Measurements from ENCODE around the gene ATP6V0E1.

ATP6V0E1 gene

DNA sequence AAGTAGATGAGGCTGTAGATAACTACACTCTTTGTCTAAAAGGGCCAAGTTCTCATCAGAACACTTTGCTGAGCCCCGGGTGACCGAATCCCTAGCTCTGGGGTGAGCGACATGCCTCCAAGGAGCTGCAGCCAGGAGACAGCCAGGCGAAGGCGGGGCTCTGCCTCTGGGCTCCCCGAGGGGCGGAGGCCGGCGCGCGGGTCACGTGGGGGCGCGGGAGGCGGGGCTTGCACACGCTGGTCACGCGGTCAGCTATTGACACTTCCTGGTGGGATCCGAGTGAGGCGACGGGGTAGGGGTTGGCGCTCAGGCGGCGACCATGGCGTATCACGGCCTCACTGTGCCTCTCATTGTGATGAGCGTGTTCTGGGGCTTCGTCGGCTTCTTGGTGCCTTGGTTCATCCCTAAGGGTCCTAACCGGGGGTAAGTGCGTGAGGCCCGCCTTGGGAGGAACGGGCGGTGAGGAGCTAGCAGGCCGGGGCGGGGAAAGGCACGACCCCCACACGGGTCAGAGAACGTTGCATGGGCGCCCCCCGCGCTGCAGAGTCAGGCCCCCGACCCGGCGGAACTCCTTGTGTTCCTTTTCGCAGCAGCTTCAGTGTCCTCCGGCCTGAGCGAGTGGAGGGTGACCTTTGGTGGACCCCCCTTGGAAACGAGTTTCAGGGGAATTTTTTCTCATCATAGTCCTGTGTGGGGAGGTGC lies at the start of gene ATP6V0E1:
Gene ATP6V0E1 (plus strand): TSS at position 230 of the 702 bp plus-strand sequence. CDS start 90 bp downstream, at position 320.
- TF ChIP-seq, protein P1, sequence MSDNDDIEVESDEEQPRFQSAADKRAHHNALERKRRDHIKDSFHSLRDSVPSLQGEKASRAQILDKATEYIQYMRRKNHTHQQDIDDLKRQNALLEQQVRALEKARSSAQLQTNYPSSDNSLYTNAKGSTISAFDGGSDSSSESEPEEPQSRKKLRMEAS (IDR thresholded peaks at IDR 0.05) = peak; percentile 78; the same call in 1 of the 2 replicates
- TF ChIP-seq EP300 (IDR thresholded peaks at IDR 0.05; ENCODE audit: borderline replicate concordance) = no peak
- TF ChIP-seq RAD21 (IDR thresholded peaks at IDR 0.05; ENCODE audit: low read depth) = no peak
- no peak for TF ChIP-seq CEBPB (IDR thresholded peaks at IDR 0.05)
- no peak for TF ChIP-seq REST (IDR thresholded peaks at IDR 0.05; ENCODE audit: low read depth)
- peak; percentile 69; the same call in 1 of the 2 replicates for TF ChIP-seq ZBTB7A (IDR thresholded peaks at IDR 0.05; ENCODE audit: low read depth)
- TF ChIP-seq, protein P2, sequence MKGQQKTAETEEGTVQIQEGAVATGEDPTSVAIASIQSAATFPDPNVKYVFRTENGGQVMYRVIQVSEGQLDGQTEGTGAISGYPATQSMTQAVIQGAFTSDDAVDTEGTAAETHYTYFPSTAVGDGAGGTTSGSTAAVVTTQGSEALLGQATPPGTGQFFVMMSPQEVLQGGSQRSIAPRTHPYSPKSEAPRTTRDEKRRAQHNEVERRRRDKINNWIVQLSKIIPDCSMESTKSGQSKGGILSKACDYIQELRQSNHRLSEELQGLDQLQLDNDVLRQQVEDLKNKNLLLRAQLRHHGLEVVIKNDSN (IDR thresholded peaks at IDR 0.05) = peak; percentile 100
- no peak for TF ChIP-seq NFIC (IDR thresholded peaks at IDR 0.05)
- TF ChIP-seq TCF12 (IDR thresholded peaks at IDR 0.05; ENCODE audit: low read depth) = no peak
- TF ChIP-seq YY1 (IDR thresholded peaks at IDR 0.05; ENCODE audit: low read depth) = no peak
- no peak for TF ChIP-seq FOXM1 (IDR thresholded peaks at IDR 0.05; ENCODE audit: borderline replicate concordance, low read depth)
- TF ChIP-seq CREB1 (IDR thresholded peaks at IDR 0.05; ENCODE audit: low read depth) = no peak
- TF ChIP-seq TAF1 (IDR thresholded peaks at IDR 0.05; ENCODE audit: low read depth) = peak; percentile 78
- no peak for TF ChIP-seq EGR1 (IDR thresholded peaks at IDR 0.05)
- TF ChIP-seq TEAD4 (IDR thresholded peaks at IDR 0.05) = no peak

DNA sequence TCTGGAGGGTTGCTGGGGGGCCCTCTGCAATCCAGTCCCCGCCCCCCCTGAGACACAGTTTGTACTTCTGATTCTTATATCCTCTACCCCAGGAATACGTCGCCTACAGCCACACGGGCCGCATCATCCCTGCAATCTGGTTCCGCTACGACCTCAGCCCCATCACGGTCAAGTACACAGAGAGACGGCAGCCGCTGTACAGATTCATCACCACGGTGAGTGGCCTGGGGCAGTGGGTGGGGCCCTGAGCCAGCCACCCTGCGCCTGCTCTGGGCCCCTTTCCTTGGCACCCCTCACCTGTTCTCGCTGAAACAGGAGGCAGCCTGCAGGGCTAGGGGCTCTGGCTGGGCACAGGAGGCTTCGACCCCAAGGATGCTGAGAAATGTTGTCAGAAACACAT lies 48.5 kb upstream of the ATP6V0E1 start:
- TF ChIP-seq NFIC (IDR thresholded peaks at IDR 0.05) = no peak
- no peak for TF ChIP-seq ZBTB7A (IDR thresholded peaks at IDR 0.05; ENCODE audit: low read depth)
- TF ChIP-seq, protein P2 (IDR thresholded peaks at IDR 0.05) = no peak
- no peak for TF ChIP-seq TCF12 (IDR thresholded peaks at IDR 0.05; ENCODE audit: low read depth)
- TF ChIP-seq FOXM1 (IDR thresholded peaks at IDR 0.05; ENCODE audit: borderline replicate concordance, low read depth) = no peak
- TF ChIP-seq CREB1 (IDR thresholded peaks at IDR 0.05; ENCODE audit: low read depth) = no peak
- TF ChIP-seq TEAD4 (IDR thresholded peaks at IDR 0.05) = no peak
- TF ChIP-seq EGR1 (IDR thresholded peaks at IDR 0.05) = no peak
- TF ChIP-seq TAF1 (IDR thresholded peaks at IDR 0.05; ENCODE audit: low read depth) = no peak
- TF ChIP-seq, protein P1 (IDR thresholded peaks at IDR 0.05) = no peak
- TF ChIP-seq EP300 (IDR thresholded peaks at IDR 0.05; ENCODE audit: borderline replicate concordance) = no peak
- TF ChIP-seq YY1 (IDR thresholded peaks at IDR 0.05; ENCODE audit: low read depth) = no peak
- TF ChIP-seq CEBPB (IDR thresholded peaks at IDR 0.05) = no peak
- no peak for TF ChIP-seq RAD21 (IDR thresholded peaks at IDR 0.05; ENCODE audit: low read depth)
- no peak for TF ChIP-seq REST (IDR thresholded peaks at IDR 0.05; ENCODE audit: low read depth)

DNA sequence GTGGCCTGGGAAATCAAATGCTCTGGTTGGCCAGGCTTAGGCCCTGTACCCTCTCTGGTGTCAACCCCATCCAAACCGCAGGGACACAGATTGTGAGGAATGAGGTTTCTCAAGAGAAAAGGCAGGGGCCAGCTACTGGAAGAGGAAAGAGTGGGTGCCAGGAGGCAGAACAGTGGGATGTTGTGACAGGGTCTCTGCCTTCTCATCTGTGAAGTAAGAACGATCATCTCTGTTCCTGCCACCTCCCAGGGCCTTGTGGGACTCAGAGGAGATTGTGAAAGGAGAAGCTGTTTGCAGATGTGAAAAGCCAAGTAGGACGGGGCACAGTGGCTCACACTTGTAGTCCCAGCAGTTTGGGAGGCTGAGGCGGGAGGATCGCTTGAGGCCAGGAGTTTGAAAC lies 47.2 kb upstream of the ATP6V0E1 start:
- TF ChIP-seq YY1 (IDR thresholded peaks at IDR 0.05; ENCODE audit: low read depth) (no peak), NFIC (IDR thresholded peaks at IDR 0.05) (no peak), RAD21 (IDR thresholded peaks at IDR 0.05; ENCODE audit: low read depth) (no peak), EP300 (IDR thresholded peaks at IDR 0.05; ENCODE audit: borderline replicate concordance) (no peak), EGR1 (IDR thresholded peaks at IDR 0.05) (no peak), CREB1 (IDR thresholded peaks at IDR 0.05; ENCODE audit: low read depth) (no peak), CEBPB (IDR thresholded peaks at IDR 0.05) (no peak), TEAD4 (IDR thresholded peaks at IDR 0.05) (no peak), TCF12 (IDR thresholded peaks at IDR 0.05; ENCODE audit: low read depth) (no peak), REST (IDR thresholded peaks at IDR 0.05; ENCODE audit: low read depth) (no peak), ZBTB7A (IDR thresholded peaks at IDR 0.05; ENCODE audit: low read depth) (no peak), FOXM1 (IDR thresholded peaks at IDR 0.05; ENCODE audit: borderline replicate concordance, low read depth) (no peak), TAF1 (IDR thresholded peaks at IDR 0.05; ENCODE audit: low read depth) (no peak)
- TF ChIP-seq, protein P1 (IDR thresholded peaks at IDR 0.05) = no peak
- TF ChIP-seq, protein P2 (IDR thresholded peaks at IDR 0.05) = no peak
